SK-MEL-5 (cell line): ENCODE data around the gene ICE1. TPM values are rescaled to one million over a fixed set of nuclear protein-coding genes. Genes with fewer than 3 reads are reported as not detected.

Source experiments
- DNase-seq: peaks from one replicate; pipeline ENCODE4 v3.0.0-alpha.2; 2016; ENCODE audit warnings: low read depth, low spot score
- in situ Hi-C: cut with HindIII; loops from 2 replicates; pipeline ENCODE4 v1.10.0; 2016; ENCODE audit warnings: low sequenced_read_pairs, high pct_unique_total_duplicates, low pct_unique_long_range_greater_than_20kb
- total RNA-seq: library from RNA; depleted of rRNA; stranded (reverse); fragments of >200 nt; shearing (Covaris generic); gene quantifications from 2 replicates; pipeline ENCODE4 v1.2.3, GENCODE V29; 2014

ICE1 gene
- total RNA-seq, 1 experiment from 2014 or later = 37.9 TPM

- no peak for DNase-seq
- in situ Hi-C loops = no loop called here
Measured at GRCh38 chr5:5422819-5423515, 490 bp downstream of the ICE1 start.

- in situ Hi-C loops = no loop called here
- DNase-seq = no peak
Measured at GRCh38 chr5:5423586-5423985, 1.1 kb downstream of the ICE1 start.

- DNase-seq = no peak
- in situ Hi-C loops = no loop called here
Measured at GRCh38 chr5:5424736-5425135, 2.3 kb downstream of the ICE1 start.

- no peak for DNase-seq
Measured at GRCh38 chr5:5430136-5430535, 7.7 kb downstream of the ICE1 start.

GRCh38 chr5:5432020-5432707, 9.7 kb downstream of the ICE1 start:
- DNase-seq = no peak
- in situ Hi-C loops = no loop called here

More at GRCh38 chr5:5430136-5430535, 7.7 kb downstream of the ICE1 start:
- in situ Hi-C loops = no loop called here

- in situ Hi-C loops = no loop called here
- no peak for DNase-seq
Measured at GRCh38 chr5:5436203-5436760, 13.8 kb downstream of the ICE1 start.

GRCh38 chr5:5437227-5438172, 15.0 kb downstream of the ICE1 start:
- in situ Hi-C loops = no loop called here
- DNase-seq = no peak

- in situ Hi-C loops = no loop called here
- no peak for DNase-seq
Measured at GRCh38 chr5:5451863-5452262, 29.4 kb downstream of the ICE1 start.

- no peak for DNase-seq
- in situ Hi-C loops = no loop called here
Measured at GRCh38 chr5:5453131-5453530, 30.7 kb downstream of the ICE1 start.

- in situ Hi-C loops = no loop called here
- no peak for DNase-seq
Measured at GRCh38 chr5:5454391-5454790, 31.9 kb downstream of the ICE1 start.

- DNase-seq = no peak
- in situ Hi-C loops = no loop called here
Measured at GRCh38 chr5:5456858-5457257, 34.4 kb downstream of the ICE1 start.

- in situ Hi-C loops = no loop called here
- no peak for DNase-seq
Measured at GRCh38 chr5:5460311-5460710, 37.8 kb downstream of the ICE1 start.

GRCh38 chr5:5461012-5461411, 38.5 kb downstream of the ICE1 start:
- in situ Hi-C loops = no loop called here
- no peak for DNase-seq

GRCh38 chr5:5464036-5464715, 41.7 kb downstream of the ICE1 start:
- in situ Hi-C loops = no loop called here

GRCh38 chr5:5466227-5466626, 43.8 kb downstream of the ICE1 start:
- in situ Hi-C loops = no loop called here
- DNase-seq = peak; percentile 42

More at GRCh38 chr5:5464036-5464715, 41.7 kb downstream of the ICE1 start:
- no peak for DNase-seq

- DNase-seq = no peak
Measured at GRCh38 chr5:5467737-5468136, 45.3 kb downstream of the ICE1 start.

GRCh38 chr5:5470933-5471332, 48.5 kb downstream of the ICE1 start:
- DNase-seq = no peak
- in situ Hi-C loops = no loop called here

More at GRCh38 chr5:5467737-5468136, 45.3 kb downstream of the ICE1 start:
- in situ Hi-C loops = no loop called here
